Measurements from ENCODE around the gene KIAA1328. TPM values are rescaled to one million over a fixed set of nuclear protein-coding genes. Genes with fewer than 3 reads are reported as not detected.

KIAA1328 gene
- total RNA-seq, 1 experiment from 2014 or later, result 15.5 TPM

DNA sequence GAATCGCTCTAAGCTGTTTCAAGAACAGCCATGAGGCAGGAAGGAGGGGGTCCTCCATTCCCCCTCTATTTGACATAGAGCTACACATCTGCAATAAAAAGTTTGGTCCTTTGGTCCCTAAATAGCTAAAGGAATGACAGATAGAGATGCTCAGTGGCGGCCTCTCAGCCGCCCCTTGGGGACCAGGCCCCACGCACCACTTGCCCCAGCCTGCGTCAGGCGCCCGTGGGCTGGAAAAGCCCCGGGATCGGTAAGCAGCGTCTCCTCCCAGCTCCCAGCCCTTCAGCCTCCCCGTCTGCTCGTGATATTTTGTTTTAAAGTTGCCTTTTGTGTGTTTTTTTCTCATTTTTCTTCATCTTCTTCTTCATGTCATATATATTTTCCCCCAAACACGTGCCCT is 415.7 kb downstream of the KIAA1328 start:
- Histone ChIP-seq H3K9me3 (ENCODE audit: low read length) (no peaks in the 10 kb centered on the region), H3K4me3 (ENCODE audit: low read length) (no peak overlapping the region), H3K27me3 (ENCODE audit: low read length) (no peaks in the 10 kb centered on the region), H3K4me1 (ENCODE audit: low read length) (no peaks in the 10 kb centered on the region), H3K9ac (ENCODE audit: low read length) (no peak overlapping the region), H3K27ac (ENCODE audit: low read length) (no peak overlapping the region), H3K36me3 (ENCODE audit: insufficient read depth, low read length) (no peaks in the 10 kb centered on the region), H3K9me2 (replicated peaks; ENCODE audit: insufficient read depth, low read length) (no peaks in the 10 kb centered on the region), H4K20me1 (ENCODE audit: insufficient read depth, low read depth, low read length) (no peaks in the 10 kb centered on the region), H3K4me2 (ENCODE audit: low read depth, low read length, poor library complexity, severe bottlenecking) (no peak overlapping the region), H2AFZ (ENCODE audit: low read length) (no peak overlapping the region), H3K79me2 (ENCODE audit: low read length) (no peaks in the 10 kb centered on the region)
- DNase-seq, result no peak

DNA sequence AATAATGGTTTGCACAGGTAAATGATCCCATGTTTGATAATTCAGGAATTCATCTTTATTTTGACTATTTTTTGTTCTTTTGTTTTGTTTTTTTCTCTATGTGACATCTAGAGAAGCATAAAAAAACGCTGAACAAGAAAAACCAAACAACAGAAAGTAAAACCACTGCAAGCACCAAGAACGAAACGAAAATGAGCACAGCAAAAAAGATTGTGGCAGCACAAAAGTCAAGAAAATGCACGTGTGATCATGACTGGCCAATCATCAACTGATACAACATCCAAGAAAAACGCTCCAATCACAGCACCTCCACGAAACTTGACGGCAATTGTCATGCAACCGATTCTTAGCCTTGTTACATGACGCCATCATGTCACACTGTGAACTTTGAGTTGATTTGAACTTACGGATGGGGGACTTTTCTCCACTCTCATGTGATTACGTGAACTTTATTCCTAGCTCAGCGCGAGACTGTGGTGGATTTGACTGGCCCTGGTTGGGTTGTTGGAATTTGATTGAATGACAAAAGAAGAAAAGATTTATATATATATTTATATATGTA is 417.9 kb downstream of the KIAA1328 start:
- no peaks in the 10 kb centered on the region for H3K9me3 ChIP-seq (ENCODE audit: low read length)
- no peak for DNase-seq
- H3K4me1 ChIP-seq (ENCODE audit: low read length), result no peaks in the 10 kb centered on the region
- H3K4me3 ChIP-seq (ENCODE audit: low read length), result no peak overlapping the region
- H3K9ac ChIP-seq (ENCODE audit: low read length), result no peak overlapping the region
- H3K9me2 ChIP-seq (replicated peaks; ENCODE audit: insufficient read depth, low read length), result no peaks in the 10 kb centered on the region
- no peaks in the 10 kb centered on the region for H4K20me1 ChIP-seq (ENCODE audit: insufficient read depth, low read depth, low read length)
- H3K36me3 ChIP-seq (ENCODE audit: insufficient read depth, low read length), result no peaks in the 10 kb centered on the region
- H3K27me3 ChIP-seq (ENCODE audit: low read length), result no peaks in the 10 kb centered on the region
- H3K4me2 ChIP-seq (ENCODE audit: low read depth, low read length, poor library complexity, severe bottlenecking), result no peak overlapping the region
- H3K27ac ChIP-seq (ENCODE audit: low read length), result no peak overlapping the region
- H3K79me2 ChIP-seq (ENCODE audit: low read length), result no peaks in the 10 kb centered on the region
- no peak overlapping the region for H2AFZ ChIP-seq (ENCODE audit: low read length)

DNA sequence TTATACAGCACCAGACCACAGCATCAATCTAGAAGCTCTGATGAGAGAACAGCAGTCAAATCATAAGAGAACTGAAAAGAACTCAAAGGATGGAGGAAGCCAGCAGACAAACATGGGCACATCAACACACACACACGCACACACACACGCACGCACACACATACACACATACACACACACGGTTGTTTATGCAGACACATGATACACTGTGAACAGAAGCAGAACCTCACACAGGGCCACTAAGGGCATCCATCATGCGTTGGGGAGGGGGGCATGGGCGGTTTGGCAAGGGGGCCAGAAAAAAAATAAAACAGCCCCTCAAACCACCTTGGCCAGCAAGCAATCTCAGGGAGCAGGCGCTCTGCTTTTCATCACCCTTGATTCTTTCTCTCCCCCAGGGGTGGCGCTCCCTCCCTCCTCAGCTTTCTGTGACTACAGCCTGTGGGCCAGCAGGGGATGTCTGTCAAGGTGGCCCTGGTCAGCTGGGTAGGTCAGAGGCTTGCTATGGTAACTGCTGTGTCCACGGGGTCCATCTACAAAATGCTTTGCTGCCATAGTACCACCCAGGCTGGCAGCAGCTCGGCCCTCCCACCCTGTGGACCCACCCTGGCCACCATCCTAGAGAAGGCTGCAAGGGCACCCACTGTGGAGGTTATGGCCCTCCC is 418.7 kb downstream of the KIAA1328 start:
- no peaks in the 10 kb centered on the region for H3K27me3 ChIP-seq (ENCODE audit: low read length)
- no peaks in the 10 kb centered on the region for H3K36me3 ChIP-seq (ENCODE audit: insufficient read depth, low read length)
- DNase-seq, result no peak
- no peaks in the 10 kb centered on the region for H3K9me3 ChIP-seq (ENCODE audit: low read length)
- no peak overlapping the region for H3K27ac ChIP-seq (ENCODE audit: low read length)
- H3K4me3 ChIP-seq (ENCODE audit: low read length), result no peak overlapping the region
- no peaks in the 10 kb centered on the region for H3K9me2 ChIP-seq (replicated peaks; ENCODE audit: insufficient read depth, low read length)
- no peak overlapping the region for H3K4me2 ChIP-seq (ENCODE audit: low read depth, low read length, poor library complexity, severe bottlenecking)
- H2AFZ ChIP-seq (ENCODE audit: low read length), result no peak overlapping the region
- H3K9ac ChIP-seq (ENCODE audit: low read length), result no peak overlapping the region
- H4K20me1 ChIP-seq (ENCODE audit: insufficient read depth, low read depth, low read length), result no peaks in the 10 kb centered on the region
- H3K4me1 ChIP-seq (ENCODE audit: low read length), result no peaks in the 10 kb centered on the region
- H3K79me2 ChIP-seq (ENCODE audit: low read length), result no peaks in the 10 kb centered on the region

DNA sequence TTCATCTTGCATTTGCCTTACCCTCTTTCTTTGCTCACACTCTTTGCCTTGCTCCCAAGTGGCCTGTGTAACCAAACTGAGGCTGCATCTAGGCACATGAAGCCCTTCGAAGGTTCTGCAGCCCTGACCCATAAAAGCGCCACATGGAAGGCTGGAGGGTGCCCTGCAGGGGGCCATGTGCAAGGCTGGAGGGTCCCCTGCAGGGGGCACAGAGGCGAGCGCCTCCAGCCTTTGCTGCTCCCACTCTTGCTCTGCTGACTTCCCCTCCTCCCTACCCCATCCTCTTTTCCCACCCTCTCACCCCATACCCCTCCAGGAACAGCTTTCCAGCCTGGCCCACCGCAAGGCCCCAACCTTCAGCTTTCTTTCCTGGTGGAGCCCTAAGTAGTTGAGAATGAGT is 419.4 kb downstream of the KIAA1328 start:
- H3K36me3 ChIP-seq (ENCODE audit: insufficient read depth, low read length), result no peaks in the 10 kb centered on the region
- H3K4me3 ChIP-seq (ENCODE audit: low read length), result no peak overlapping the region
- H4K20me1 ChIP-seq (ENCODE audit: insufficient read depth, low read depth, low read length), result no peaks in the 10 kb centered on the region
- no peak overlapping the region for H3K27ac ChIP-seq (ENCODE audit: low read length)
- H3K9me2 ChIP-seq (replicated peaks; ENCODE audit: insufficient read depth, low read length), result no peaks in the 10 kb centered on the region
- no peaks in the 10 kb centered on the region for H3K79me2 ChIP-seq (ENCODE audit: low read length)
- no peak overlapping the region for H3K4me2 ChIP-seq (ENCODE audit: low read depth, low read length, poor library complexity, severe bottlenecking)
- no peaks in the 10 kb centered on the region for H3K4me1 ChIP-seq (ENCODE audit: low read length)
- no peak for DNase-seq
- no peaks in the 10 kb centered on the region for H3K27me3 ChIP-seq (ENCODE audit: low read length)
- H3K9ac ChIP-seq (ENCODE audit: low read length), result no peak overlapping the region
- H3K9me3 ChIP-seq (ENCODE audit: low read length), result no peaks in the 10 kb centered on the region
- H2AFZ ChIP-seq (ENCODE audit: low read length), result no peak overlapping the region

DNA sequence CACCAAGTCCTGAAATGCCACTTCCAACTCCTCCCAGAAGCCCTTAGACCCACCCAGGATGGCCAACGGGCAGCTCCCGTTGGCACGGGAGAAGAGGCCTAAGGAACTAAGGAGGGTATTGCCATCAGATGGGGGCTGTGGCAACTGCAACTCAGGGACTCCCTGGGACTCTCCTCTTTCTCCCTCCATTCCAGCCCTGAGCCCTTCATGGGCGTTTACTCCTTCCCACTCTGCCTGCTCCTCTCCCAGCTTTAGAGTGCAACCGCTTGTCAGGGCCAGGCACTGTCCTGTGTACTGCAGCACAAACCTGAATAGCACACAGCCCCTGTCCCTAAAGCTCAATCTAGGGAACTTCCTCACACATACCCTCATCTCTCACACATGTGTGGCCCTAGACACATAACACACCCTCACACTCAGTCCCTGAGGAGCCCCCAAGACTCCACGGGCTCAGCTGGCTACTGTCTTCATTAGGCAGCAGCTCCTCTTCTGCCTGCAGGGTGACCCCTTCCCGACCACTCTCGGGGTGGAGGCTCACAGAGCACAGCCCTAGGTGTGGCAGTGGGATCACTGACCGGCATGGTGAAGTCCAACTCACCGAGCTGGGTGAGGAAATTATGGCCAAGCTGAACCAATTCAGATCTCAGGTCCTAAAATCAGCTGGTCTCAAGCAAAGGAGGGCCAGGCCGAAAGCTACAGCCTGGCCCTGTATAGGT is 420.4 kb downstream of the KIAA1328 start:
- no peaks in the 10 kb centered on the region for H3K79me2 ChIP-seq (ENCODE audit: low read length)
- H4K20me1 ChIP-seq (ENCODE audit: insufficient read depth, low read depth, low read length), result no peaks in the 10 kb centered on the region
- H3K4me1 ChIP-seq (ENCODE audit: low read length), result no peaks in the 10 kb centered on the region
- H2AFZ ChIP-seq (ENCODE audit: low read length), result no peak overlapping the region
- no peaks in the 10 kb centered on the region for H3K27me3 ChIP-seq (ENCODE audit: low read length)
- no peaks in the 10 kb centered on the region for H3K36me3 ChIP-seq (ENCODE audit: insufficient read depth, low read length)
- H3K9ac ChIP-seq (ENCODE audit: low read length), result no peak overlapping the region
- DNase-seq, result no peak
- no peak overlapping the region for H3K4me3 ChIP-seq (ENCODE audit: low read length)
- no peak overlapping the region for H3K4me2 ChIP-seq (ENCODE audit: low read depth, low read length, poor library complexity, severe bottlenecking)
- H3K27ac ChIP-seq (ENCODE audit: low read length), result no peak overlapping the region
- H3K9me2 ChIP-seq (replicated peaks; ENCODE audit: insufficient read depth, low read length), result no peaks in the 10 kb centered on the region
- no peaks in the 10 kb centered on the region for H3K9me3 ChIP-seq (ENCODE audit: low read length)

DNA sequence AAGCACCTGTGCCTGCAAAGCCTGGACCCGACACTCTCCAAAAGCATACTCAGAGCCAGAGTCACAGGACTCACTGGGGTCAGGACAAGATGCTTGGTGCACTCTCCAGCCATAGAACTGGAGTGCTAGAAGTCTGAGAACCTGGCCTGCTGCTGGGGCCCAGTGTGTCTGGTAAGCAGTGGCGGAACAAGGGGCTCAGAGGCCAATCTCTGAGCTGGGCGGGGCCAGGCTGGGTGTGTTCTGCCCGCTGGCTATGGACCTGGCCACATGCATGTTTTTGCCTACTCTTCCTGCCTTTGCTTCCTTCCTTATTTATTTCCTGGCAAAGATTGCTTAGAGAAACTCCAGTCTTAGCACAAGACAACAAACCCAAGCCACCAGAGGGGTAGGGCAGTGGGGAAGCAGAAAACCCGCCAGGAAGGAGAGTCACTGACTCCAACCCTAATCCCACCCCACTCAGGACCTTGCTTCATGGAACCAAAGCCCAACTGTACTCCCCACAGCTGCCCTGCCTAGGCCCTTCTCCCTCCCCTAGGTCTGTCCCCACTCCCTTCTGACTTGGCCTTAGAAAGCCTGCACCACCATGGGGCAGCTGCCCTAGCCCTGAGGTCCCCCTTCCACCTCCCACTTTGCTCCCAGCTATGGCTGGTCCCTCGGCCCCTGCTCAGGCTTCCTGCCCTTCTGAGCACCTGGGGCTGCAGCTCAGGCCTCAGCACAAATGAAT is 421.1 kb downstream of the KIAA1328 start:
- Histone ChIP-seq H3K4me3 (ENCODE audit: low read length) (no peak overlapping the region), H3K27me3 (ENCODE audit: low read length) (no peaks in the 10 kb centered on the region), H3K79me2 (ENCODE audit: low read length) (no peaks in the 10 kb centered on the region), H3K36me3 (ENCODE audit: insufficient read depth, low read length) (no peaks in the 10 kb centered on the region), H3K4me2 (ENCODE audit: low read depth, low read length, poor library complexity, severe bottlenecking) (no peak overlapping the region), H3K4me1 (ENCODE audit: low read length) (no peaks in the 10 kb centered on the region), H3K9ac (ENCODE audit: low read length) (no peak overlapping the region), H2AFZ (ENCODE audit: low read length) (no peak overlapping the region), H3K9me3 (ENCODE audit: low read length) (no peaks in the 10 kb centered on the region), H4K20me1 (ENCODE audit: insufficient read depth, low read depth, low read length) (no peaks in the 10 kb centered on the region), H3K27ac (ENCODE audit: low read length) (no peak overlapping the region), H3K9me2 (replicated peaks; ENCODE audit: insufficient read depth, low read length) (no peaks in the 10 kb centered on the region)
- DNase-seq, result no peak

DNA sequence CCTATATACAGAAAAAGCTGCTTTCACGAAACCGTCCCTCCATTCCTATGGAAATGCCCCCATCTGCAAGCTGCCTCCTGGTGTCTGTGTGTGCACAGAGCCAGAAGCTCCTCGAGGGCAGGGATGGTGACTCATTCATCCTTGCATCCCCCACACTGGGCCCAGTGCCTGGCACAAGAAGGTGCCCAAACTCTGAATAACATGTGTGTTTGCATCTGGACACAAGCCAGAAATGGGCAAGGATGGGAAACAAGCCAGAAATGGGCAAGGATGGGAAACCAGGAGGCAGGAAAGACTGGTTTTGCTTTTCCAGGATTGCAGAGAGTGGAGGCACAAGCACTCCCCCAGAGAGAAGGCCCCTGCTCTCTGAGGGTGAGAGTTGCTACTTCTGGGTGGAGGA is 422.8 kb downstream of the KIAA1328 start:
- Histone ChIP-seq H4K20me1 (ENCODE audit: insufficient read depth, low read depth, low read length) (no peaks in the 10 kb centered on the region), H3K36me3 (ENCODE audit: insufficient read depth, low read length) (no peaks in the 10 kb centered on the region), H2AFZ (ENCODE audit: low read length) (no peak overlapping the region), H3K27me3 (ENCODE audit: low read length) (no peaks in the 10 kb centered on the region), H3K4me3 (ENCODE audit: low read length) (no peak overlapping the region), H3K27ac (ENCODE audit: low read length) (no peak overlapping the region), H3K4me2 (ENCODE audit: low read depth, low read length, poor library complexity, severe bottlenecking) (no peak overlapping the region), H3K9ac (ENCODE audit: low read length) (no peak overlapping the region), H3K79me2 (ENCODE audit: low read length) (no peaks in the 10 kb centered on the region), H3K9me2 (replicated peaks; ENCODE audit: insufficient read depth, low read length) (no peaks in the 10 kb centered on the region), H3K4me1 (ENCODE audit: low read length) (no peaks in the 10 kb centered on the region), H3K9me3 (ENCODE audit: low read length) (no peaks in the 10 kb centered on the region)
- no peak for DNase-seq

DNA sequence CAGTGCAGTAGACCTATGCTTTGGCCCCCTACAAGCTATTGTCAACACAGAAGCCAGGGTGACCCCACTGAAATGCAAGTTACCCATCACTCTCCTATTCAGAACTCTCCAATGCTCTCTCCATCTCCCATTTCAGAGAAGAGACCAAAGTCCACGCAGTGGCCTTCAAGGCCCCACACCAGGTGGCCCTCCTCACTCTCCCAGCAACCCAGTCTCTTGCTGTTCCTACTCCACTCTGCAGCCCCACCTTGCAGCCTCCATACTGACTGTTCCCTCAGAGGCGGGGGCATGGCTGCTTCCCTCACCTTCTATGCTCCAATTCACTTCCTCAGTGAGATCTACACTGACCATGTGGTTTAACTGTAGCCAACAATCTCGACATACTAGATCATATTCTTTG is 423.4 kb downstream of the KIAA1328 start:
- DNase-seq, result no peak
- no peaks in the 10 kb centered on the region for H4K20me1 ChIP-seq (ENCODE audit: insufficient read depth, low read depth, low read length)
- no peaks in the 10 kb centered on the region for H3K9me2 ChIP-seq (replicated peaks; ENCODE audit: insufficient read depth, low read length)
- no peaks in the 10 kb centered on the region for H3K79me2 ChIP-seq (ENCODE audit: low read length)
- H3K27me3 ChIP-seq (ENCODE audit: low read length), result no peaks in the 10 kb centered on the region
- no peak overlapping the region for H2AFZ ChIP-seq (ENCODE audit: low read length)
- H3K36me3 ChIP-seq (ENCODE audit: insufficient read depth, low read length), result no peaks in the 10 kb centered on the region
- H3K4me2 ChIP-seq (ENCODE audit: low read depth, low read length, poor library complexity, severe bottlenecking), result no peak overlapping the region
- H3K4me3 ChIP-seq (ENCODE audit: low read length), result no peak overlapping the region
- no peaks in the 10 kb centered on the region for H3K9me3 ChIP-seq (ENCODE audit: low read length)
- no peak overlapping the region for H3K9ac ChIP-seq (ENCODE audit: low read length)
- no peak overlapping the region for H3K27ac ChIP-seq (ENCODE audit: low read length)
- H3K4me1 ChIP-seq (ENCODE audit: low read length), result no peaks in the 10 kb centered on the region
